OCI-LY7 (cell line): ENCODE data around the gene ST7L. TPM values are rescaled to one million over a fixed set of nuclear protein-coding genes. Genes with fewer than 3 reads are reported as not detected.
"Not testable (repeated sequence)": the region's sequence is repeated elsewhere in the genome, so short reads cannot be mapped to it uniquely, and the experiment has no call there.

Experiments
- BruUV-seq: library from RNA; stranded (reverse); fragments of 400-500 nt; replicated peaks from 2 replicates; lab custom pipeline; 2021; lab: Mats Ljungman, UMichigan
- CTCF ChIA-PET: fragments of 300-600 bp; sonication (Branson Sonifier 250); formaldehyde crosslinking; loops from one replicate; lab custom pipeline; 2022; ENCODE audit warnings: antibody characterized with exemption; ENCODE audit not compliant: unreplicated experiment; lab: Charles Lee
- POLR2A ChIA-PET: fragments of 300-600 bp; sonication (Branson Sonifier 250); formaldehyde crosslinking; loops from one replicate; lab custom pipeline; 2022; ENCODE audit warnings: antibody characterized with exemption; lab: Charles Lee
- DNase-seq: peaks from one replicate; pipeline ENCODE4 v3.0.0-alpha.2; 2015; ENCODE audit warnings: low spot score
- H2AFZ ChIP-seq: fragments of 200-600 bp; sonication (generic), shearing (Covaris generic); 2 replicates; pipeline ENCODE4 v1.6.1; 2014; ENCODE audit warnings: mild to moderate bottlenecking, antibody characterized with exemption, low read length, moderate library complexity
- H3K27ac ChIP-seq: fragments of 200-600 bp; sonication (generic); 2 replicates; pipeline ENCODE4 v1.5.1; 2014; ENCODE audit warnings: mixed run types, low read depth, mild to moderate bottlenecking, moderate library complexity, low read length, inconsistent platforms; ENCODE audit not compliant: poor library complexity, severe bottlenecking
- H3K36me3 ChIP-seq: fragments of 200-600 bp; sonication (generic); 2 replicates; pipeline ENCODE4 v1.6.1; 2014; ENCODE audit warnings: mild to moderate bottlenecking, antibody characterized with exemption, low read length, moderate library complexity, mixed read lengths; ENCODE audit not compliant: insufficient read depth
- H3K4me1 ChIP-seq: fragments of 200-600 bp; sonication (generic); 2 replicates; pipeline ENCODE4 v1.5.1; 2014; ENCODE audit warnings: mild to moderate bottlenecking, low read length; ENCODE audit not compliant: insufficient read depth, poor library complexity, severe bottlenecking
- H3K4me2 ChIP-seq: fragments of 200-600 bp; sonication (generic); 2 replicates; pipeline ENCODE4 v1.6.1; 2014; ENCODE audit warnings: mild to moderate bottlenecking, low read length
- H3K4me3 ChIP-seq: fragments of 200-600 bp; sonication (generic); 2 replicates; pipeline ENCODE4 v1.5.1; 2014; ENCODE audit warnings: mild to moderate bottlenecking, low read depth, low read length; ENCODE audit not compliant: poor library complexity, severe bottlenecking
- H3K79me2 ChIP-seq: fragments of 200-600 bp; sonication (generic); 2 replicates; pipeline ENCODE4 v1.6.1; 2016; ENCODE audit warnings: low read depth, mild to moderate bottlenecking, low read length, moderate library complexity, mixed read lengths; ENCODE audit not compliant: insufficient read depth
- H3K9me2 ChIP-seq: fragments of 200-600 bp; sonication (generic); 2 replicates; pipeline ENCODE4 v1.6.1; 2016; ENCODE audit warnings: mild to moderate bottlenecking, low read length, mixed read lengths; ENCODE audit not compliant: insufficient read depth
- H3K9me3 ChIP-seq: fragments of 200-600 bp; sonication (generic); 2 replicates; pipeline ENCODE4 v1.6.1; 2014; ENCODE audit warnings: mild to moderate bottlenecking, mixed run types, low read length, mixed read lengths
- H4K20me1 ChIP-seq: fragments of 200-600 bp; sonication (generic); 2 replicates; pipeline ENCODE4 v1.6.1; 2014; ENCODE audit warnings: mild to moderate bottlenecking, antibody characterized with exemption, low read length, moderate library complexity, mixed read lengths; ENCODE audit not compliant: insufficient read depth
- EZH2phosphoT487 ChIP-seq: fragments of 200-600 bp; sonication (generic); IDR thresholded peaks from 2 replicates; pipeline ENCODE4 v1.6.1; 2018; ENCODE audit warnings: low read depth, borderline replicate concordance, mild to moderate bottlenecking, mixed run types, antibody characterized with exemption, low read length, moderate library complexity, mixed read lengths
- intact Hi-C: fragments of 100-400 bp; cut with micrococcal nuclease; formaldehyde crosslinking; loops from one replicate; pipeline ENCODE4 v1.10.0; 2022; ENCODE audit not compliant: unreplicated experiment
- total RNA-seq, 2 experiments: library from RNA; depleted of rRNA in 1 of 2; stranded (reverse); fragments of >200 nt in 1 of 2; shearing (Covaris generic) in 1 of 2; gene quantifications; 2 replicates each; pipeline ENCODE4 v1.2.3, GENCODE V29; 2014 to 2022
- TF ChIP-seq, protein P1 (sequence below): fragments of 200-600 bp; sonication (generic); conservative IDR thresholded peaks from 2 replicates; pipeline ENCODE4 v1.5.1; 2014; ENCODE audit warnings: mild to moderate bottlenecking, antibody characterized with exemption, low read length, moderate library complexity, mixed read lengths

The ST7L gene
- total RNA-seq, 2 experiments from 2014 or later, result 20.2 to 22.8 TPM

DNA sequence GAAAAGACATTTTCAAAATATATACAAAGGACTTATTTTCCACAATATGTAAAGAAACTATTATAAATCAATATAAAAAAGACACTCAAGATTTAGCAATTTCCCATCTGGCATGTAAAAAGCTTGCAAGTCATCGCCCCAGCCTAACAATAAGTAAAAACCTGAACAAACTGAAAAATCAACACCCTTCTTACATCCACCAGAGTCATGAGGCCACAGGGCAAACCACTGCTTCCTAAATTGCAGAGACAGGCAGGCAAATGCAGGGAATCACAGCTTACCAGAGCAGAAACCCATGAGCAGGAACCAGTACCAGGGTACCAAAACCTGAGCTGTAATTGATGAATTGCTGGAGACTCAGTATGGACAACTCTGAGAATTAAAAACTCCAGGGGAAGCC, 126.9 kb downstream of the ST7L start:
- H3K9me2 ChIP-seq, result no peaks in the 10 kb centered on the region
- H3K4me3 ChIP-seq, result no peak overlapping the region
- intact Hi-C loops, result no loop called here
- no peaks in the 10 kb centered on the region for H3K36me3 ChIP-seq
- no TSS peak for BruUV-seq
- H3K27ac ChIP-seq, result no peak overlapping the region
- H3K79me2 ChIP-seq, result no peaks in the 10 kb centered on the region
- H3K4me1 ChIP-seq, result no peaks in the 10 kb centered on the region
- H2AFZ ChIP-seq, result no peak overlapping the region
- no peak for DNase-seq
- H3K9me3 ChIP-seq, result no peaks in the 10 kb centered on the region
- TF ChIP-seq, protein P1, sequence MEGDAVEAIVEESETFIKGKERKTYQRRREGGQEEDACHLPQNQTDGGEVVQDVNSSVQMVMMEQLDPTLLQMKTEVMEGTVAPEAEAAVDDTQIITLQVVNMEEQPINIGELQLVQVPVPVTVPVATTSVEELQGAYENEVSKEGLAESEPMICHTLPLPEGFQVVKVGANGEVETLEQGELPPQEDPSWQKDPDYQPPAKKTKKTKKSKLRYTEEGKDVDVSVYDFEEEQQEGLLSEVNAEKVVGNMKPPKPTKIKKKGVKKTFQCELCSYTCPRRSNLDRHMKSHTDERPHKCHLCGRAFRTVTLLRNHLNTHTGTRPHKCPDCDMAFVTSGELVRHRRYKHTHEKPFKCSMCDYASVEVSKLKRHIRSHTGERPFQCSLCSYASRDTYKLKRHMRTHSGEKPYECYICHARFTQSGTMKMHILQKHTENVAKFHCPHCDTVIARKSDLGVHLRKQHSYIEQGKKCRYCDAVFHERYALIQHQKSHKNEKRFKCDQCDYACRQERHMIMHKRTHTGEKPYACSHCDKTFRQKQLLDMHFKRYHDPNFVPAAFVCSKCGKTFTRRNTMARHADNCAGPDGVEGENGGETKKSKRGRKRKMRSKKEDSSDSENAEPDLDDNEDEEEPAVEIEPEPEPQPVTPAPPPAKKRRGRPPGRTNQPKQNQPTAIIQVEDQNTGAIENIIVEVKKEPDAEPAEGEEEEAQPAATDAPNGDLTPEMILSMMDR, result no peak
- TF ChIP-seq EZH2phosphoT487, result no peak
- H4K20me1 ChIP-seq, result no peaks in the 10 kb centered on the region
- H3K4me2 ChIP-seq, result no peak overlapping the region
- CTCF ChIA-PET, result no interaction called here
- POLR2A ChIA-PET, result interaction anchor here (0.6 to 1.2 kb wide), 4 partner anchors 13 to 51 kb away, joined by 3 to 4 read pairs (median 4); no protein-coding TSS in a partner anchor

DNA sequence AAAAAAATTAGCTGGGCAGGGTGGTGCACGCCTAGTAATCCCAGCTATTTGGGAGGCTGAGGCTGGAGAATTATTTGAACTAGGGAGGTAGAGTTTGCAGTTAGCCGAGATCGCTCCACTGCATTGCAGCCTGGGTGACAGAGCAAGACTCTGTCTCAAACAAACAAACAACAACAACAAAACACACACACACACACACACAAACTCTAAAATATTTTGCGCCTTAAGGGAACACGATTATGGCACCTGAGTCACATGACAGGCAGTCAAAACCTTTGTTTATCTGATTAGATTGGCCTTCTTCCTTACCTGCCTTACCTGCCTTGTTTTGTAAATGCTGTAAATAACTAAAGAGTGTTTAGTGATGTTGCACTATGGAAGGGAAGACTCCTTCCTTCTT, 130.8 kb downstream of the ST7L start:
- H2AFZ ChIP-seq, result no peak overlapping the region
- H3K4me2 ChIP-seq, result no peak overlapping the region
- no peak overlapping the region for H3K4me3 ChIP-seq
- no peaks in the 10 kb centered on the region for H3K36me3 ChIP-seq
- no peaks in the 10 kb centered on the region for H3K79me2 ChIP-seq
- H3K9me3 ChIP-seq, result no peaks in the 10 kb centered on the region
- no TSS peak for BruUV-seq
- POLR2A ChIA-PET, result interaction anchor here (0.9 kb wide), 1 partner anchor 10 kb away, joined by 7 read pairs; no protein-coding TSS in a partner anchor
- CTCF ChIA-PET, result no interaction called here
- no peak overlapping the region for H3K27ac ChIP-seq
- no peaks in the 10 kb centered on the region for H4K20me1 ChIP-seq
- H3K9me2 ChIP-seq, result no peaks in the 10 kb centered on the region
- no peaks in the 10 kb centered on the region for H3K4me1 ChIP-seq
- no peak for DNase-seq
- intact Hi-C loops, result no loop called here
- TF ChIP-seq EZH2phosphoT487, result no peak
- TF ChIP-seq, protein P1, result no peak

DNA sequence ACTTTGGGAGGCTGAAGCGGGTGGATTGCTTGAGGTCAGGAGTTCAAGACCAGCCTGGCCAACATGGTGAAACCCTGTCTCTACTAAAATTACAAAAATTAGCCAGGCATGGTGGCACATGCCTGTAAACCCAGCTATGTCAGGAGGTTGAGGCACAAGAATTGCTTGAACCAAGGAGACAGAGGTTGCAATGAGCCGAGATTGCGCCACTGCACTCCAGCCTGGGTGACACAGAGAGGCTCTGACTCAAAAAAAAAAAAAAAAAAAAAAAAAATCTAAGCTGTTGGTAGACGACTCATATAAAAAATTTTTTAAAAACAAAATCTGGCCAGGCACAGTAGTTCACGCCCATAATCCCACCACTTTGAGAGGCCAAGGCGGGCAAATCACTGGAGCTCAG, 131.3 kb downstream of the ST7L start:
- H3K9me2 ChIP-seq, H3K4me1 ChIP-seq, H3K36me3 ChIP-seq, H3K4me3 ChIP-seq, H3K4me2 ChIP-seq, intact Hi-C loops, H3K79me2 ChIP-seq, H3K27ac ChIP-seq, DNase-seq, BruUV-seq, H4K20me1 ChIP-seq, H3K9me3 ChIP-seq, H2AFZ ChIP-seq: not testable (repeated sequence)
- CTCF ChIA-PET, result interaction anchor here (1.0 kb wide), 1 partner anchor 18 kb away, joined by 3 read pairs; no protein-coding TSS in a partner anchor
- POLR2A ChIA-PET, result interaction anchor here (0.9 kb wide), 1 partner anchor 10 kb away, joined by 7 read pairs; no protein-coding TSS in a partner anchor

DNA sequence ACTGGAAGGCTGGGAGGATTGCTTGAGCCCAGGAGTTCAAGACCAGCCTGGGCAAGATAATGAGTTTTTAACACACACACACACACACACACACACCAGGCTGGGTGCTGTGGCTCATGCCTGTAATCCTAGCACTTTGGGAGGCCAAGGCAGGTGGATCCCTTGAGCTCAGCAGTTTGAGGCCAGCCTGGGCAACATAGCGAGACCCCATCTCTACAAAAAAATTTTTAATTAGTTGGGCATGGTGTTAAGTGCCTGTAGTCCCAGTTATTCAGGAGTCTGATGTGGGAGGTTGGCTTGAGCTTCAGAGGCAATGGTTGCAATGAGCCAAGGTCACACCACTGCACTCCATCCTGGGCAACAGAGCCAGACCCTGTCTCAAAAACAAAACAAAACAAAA, 132.9 kb downstream of the ST7L start:
- POLR2A ChIA-PET, result interaction anchor here (0.9 kb wide), 1 partner anchor 20 kb away, joined by 3 read pairs; no protein-coding TSS in a partner anchor
- intact Hi-C loops, result not testable (repeated sequence)

More for the DNA sequence above, 132.9 kb downstream of the ST7L start:
- H4K20me1 ChIP-seq, H3K4me1 ChIP-seq, H3K27ac ChIP-seq, H3K4me2 ChIP-seq, H3K9me2 ChIP-seq, H2AFZ ChIP-seq, H3K79me2 ChIP-seq, H3K9me3 ChIP-seq, CTCF ChIA-PET, H3K4me3 ChIP-seq, BruUV-seq, DNase-seq, H3K36me3 ChIP-seq: not testable (repeated sequence)
